Measurements from ENCODE around the gene AMMECR1L. TPM values are rescaled to one million over a fixed set of nuclear protein-coding genes. Genes with fewer than 3 reads are reported as not detected.

Gene AMMECR1L
- total and polyA plus RNA-seq, 2 of the 4 experiments (the other 2 are of a cell fraction) = 13.4 to 14.0 TPM

- H3K4me1 ChIP-seq (ENCODE audit: control insufficient read depth, insufficient read depth, low read length) = no peaks in the 10 kb centered on the region
- no peaks in the 10 kb centered on the region for H3K79me1 ChIP-seq (ENCODE audit: low read depth in 1 of 2, low read length in 2 of 2)
- H3K4me2 ChIP-seq (ENCODE audit: low read depth, low read length) = no peak overlapping the region
- intact Hi-C loops (cut with micrococcal nuclease) = no loop called here
- H2AK9ac ChIP-seq (replicated peaks; ENCODE audit: low read depth, low read length, poor library complexity) = no peak overlapping the region
- WGBS, 2 experiments (ENCODE audit: extremely low coverage in 2 of 2, insufficient read length in 1 of 2) = 42% methylated on average over 2 of the region's 6 CpGs; no CpG with 5 or more reads in 1 of the 2 experiments
- no peak for TF ChIP-seq NFE2L2 (IDR thresholded peaks at IDR 0.05; ENCODE audit: low read depth, low read length)
- TF ChIP-seq MAZ (IDR thresholded peaks at IDR 0.05; ENCODE audit: borderline replicate concordance, low read depth, low read length) = no peak
- no peak for TF ChIP-seq SMC3 (IDR thresholded peaks at IDR 0.05; ENCODE audit: low read depth, low read length)
- TF ChIP-seq CHD1 (IDR thresholded peaks at IDR 0.05; ENCODE audit: low read depth, low read length) = no peak
- no peak for TF ChIP-seq ELK1 (IDR thresholded peaks at IDR 0.05; ENCODE audit: borderline replicate concordance, low read depth, low read length)
- no peak for TF ChIP-seq RFX5 (IDR thresholded peaks at IDR 0.05; ENCODE audit: low read depth, low read length)
- no peak for TF ChIP-seq RAD21 (IDR thresholded peaks at IDR 0.05; ENCODE audit: low read length)
- no peak for TF ChIP-seq USF2 (IDR thresholded peaks at IDR 0.05; ENCODE audit: low read depth, low read length)
- TF ChIP-seq POLR2A (IDR thresholded peaks at IDR 0.05; ENCODE audit: low read depth, low read length) = no peak
- TF ChIP-seq BHLHE40 (IDR thresholded peaks at IDR 0.05; ENCODE audit: low read depth, low read length) = no peak
- TF ChIP-seq MAFK (IDR thresholded peaks at IDR 0.05; ENCODE audit: low read depth, low read length) = no peak
- no peak for TF ChIP-seq CEBPB (IDR thresholded peaks at IDR 0.05; ENCODE audit: low read depth, low read length)
- no peak for TF ChIP-seq CTCF (conservative IDR thresholded peaks at IDR 0.05; ENCODE audit: low read depth, low read length)
- no peak for TF ChIP-seq RCOR1 (IDR thresholded peaks at IDR 0.05; ENCODE audit: insufficient replicate concordance, low read length)
- TF ChIP-seq FOS (IDR thresholded peaks at IDR 0.05; ENCODE audit: low read depth, low read length) = no peak
- TF ChIP-seq MXI1 (IDR thresholded peaks at IDR 0.05; ENCODE audit: borderline replicate concordance, low read depth, low read length) = no peak
- peak; percentile 7 for DNase-seq
- no peak overlapping the region for H4K91ac ChIP-seq (ENCODE audit: insufficient read depth, low read depth, low read length)
- H3K4ac ChIP-seq (ENCODE audit: low read depth, low read length) = no peak overlapping the region
- H2BK120ac ChIP-seq (ENCODE audit: low read depth, low read length) = no peak overlapping the region
- in situ Hi-C loops (cut with MboI; ENCODE audit: low sequenced_read_pairs) = no loop called here
- no peak overlapping the region for H4K8ac ChIP-seq (ENCODE audit: low read depth in 2 of 2, low read length in 2 of 2)
- no peak overlapping the region for H2BK5ac ChIP-seq (ENCODE audit: low read depth, low read length, poor library complexity, severe bottlenecking)
- H2AK5ac ChIP-seq (ENCODE audit: low read depth, low read length) = no peak overlapping the region
- H3K9ac ChIP-seq (ENCODE audit: low read depth, low read length) = no peak overlapping the region
- no peak overlapping the region for H3K4me3 ChIP-seq (ENCODE audit: insufficient read depth, low read depth, low read length)
- no peak overlapping the region for H2BK20ac ChIP-seq (ENCODE audit: low read depth, low read length)
- dilution Hi-C loops (cut with HindIII; ENCODE audit: low sequenced_read_pairs, unreplicated experiment) = no loop called here
- no peak overlapping the region for H3K14ac ChIP-seq (replicated peaks; ENCODE audit: low read depth, low read length)
- no peak overlapping the region for H3K56ac ChIP-seq (ENCODE audit: extremely low read depth, insufficient read depth, low read length)
- H3K9me3 ChIP-seq (ENCODE audit: control insufficient read depth, insufficient read depth, low read length) = peaks cover 28% of the 10 kb centered on the region
- no peak overlapping the region for H4K5ac ChIP-seq (ENCODE audit: low read depth, low read length)
- no TSS peak for BruUV-seq (replicated peaks)
- H2BK15ac ChIP-seq (ENCODE audit: low read depth, low read length) = no peak overlapping the region
- no peaks in the 10 kb centered on the region for H4K20me1 ChIP-seq (ENCODE audit: insufficient read depth, low read length)
- H3K36me3 ChIP-seq (ENCODE audit: control insufficient read depth, insufficient read depth, low read length) = no peaks in the 10 kb centered on the region
- no peak overlapping the region for H3K27ac ChIP-seq (ENCODE audit: insufficient read depth, low read length)
- no peak overlapping the region for H3K18ac ChIP-seq (ENCODE audit: low read depth, low read length)
- peaks cover 12% of the 10 kb centered on the region for H3K27me3 ChIP-seq (ENCODE audit: control insufficient read depth, insufficient read depth, low read length)
- no peak overlapping the region for H2AFZ ChIP-seq (replicated peaks; ENCODE audit: low read length, poor library complexity)
- POLR2A ChIA-PET (ENCODE audit: unreplicated experiment) = no interaction called here
- no peaks in the 10 kb centered on the region for H3K9me1 ChIP-seq (ENCODE audit: insufficient read depth, low read length)
- CTCF ChIA-PET = no interaction called here
- H3K23ac ChIP-seq (ENCODE audit: low read depth, low read length) = no peak overlapping the region
- no peak for ATAC-seq (ENCODE audit: low read depth)
Observed at GRCh38 chr2:127820080-127820668, 65.6 kb downstream of the AMMECR1L start.

All from IMR-90 (cell line).